Erythroblast (primary cell): ENCODE results near the gene PLEKHM3.

Experiments used
- DNase-seq, 2 experiments: peaks; one replicate each; lab custom pipeline; 2025; lab: John Stamatoyannopoulos, UW
- GATA1 ChIP-seq: IDR thresholded peaks from 2 replicates; pipeline ENCODE4 v1.6.1; 2011; ENCODE audit warnings: low read depth, mild to moderate bottlenecking, control low read depth, low read length, moderate library complexity
- POLR2A ChIP-seq: IDR thresholded peaks from 2 replicates; pipeline ENCODE4 v1.6.1; 2011; ENCODE audit warnings: mild to moderate bottlenecking, low read length

Gene PLEKHM3

DNA sequence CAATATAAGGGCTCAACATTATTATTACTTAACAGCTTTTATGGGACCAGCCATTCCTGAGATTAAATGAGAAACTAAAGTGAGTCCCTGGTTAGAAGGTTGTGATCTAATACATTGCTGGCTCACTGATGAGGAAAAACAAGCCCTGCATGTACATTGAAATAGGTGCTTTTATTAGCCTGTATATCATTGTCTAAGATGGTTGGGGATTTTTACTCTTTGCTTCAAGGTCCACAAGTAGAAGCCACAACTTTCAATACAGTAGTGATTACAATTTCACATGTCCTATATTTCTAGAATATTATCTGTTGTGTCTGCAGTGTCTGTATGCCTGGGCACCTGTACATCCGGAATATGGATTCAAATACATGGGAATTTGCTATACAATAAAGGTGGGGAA is 151.5 kb downstream of the PLEKHM3 start:
- no peak for TF ChIP-seq POLR2A
- TF ChIP-seq GATA1, result no peak
- DNase-seq, result no peak

DNA sequence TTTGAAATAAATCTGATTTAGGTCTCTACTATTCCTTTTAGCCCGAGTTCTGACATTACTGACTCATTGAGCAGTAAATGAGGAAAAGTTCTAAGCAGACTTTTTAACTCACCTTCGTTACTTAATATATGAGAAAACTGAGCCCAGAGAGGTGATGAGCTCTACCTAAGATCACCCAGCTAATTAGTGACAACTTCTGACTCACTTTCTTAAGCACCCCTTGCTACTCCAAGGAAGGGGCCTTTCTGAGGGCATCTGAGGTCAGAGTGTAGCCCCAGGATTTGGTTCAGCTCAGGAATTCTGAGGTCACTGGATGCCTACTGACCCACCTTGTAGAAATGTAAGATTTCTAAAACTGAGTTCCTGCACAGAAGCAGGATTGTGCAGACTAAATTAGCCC is 153.4 kb downstream of the PLEKHM3 start:
- DNase-seq, result no peak
- TF ChIP-seq GATA1 (no peak), POLR2A (no peak)

DNA sequence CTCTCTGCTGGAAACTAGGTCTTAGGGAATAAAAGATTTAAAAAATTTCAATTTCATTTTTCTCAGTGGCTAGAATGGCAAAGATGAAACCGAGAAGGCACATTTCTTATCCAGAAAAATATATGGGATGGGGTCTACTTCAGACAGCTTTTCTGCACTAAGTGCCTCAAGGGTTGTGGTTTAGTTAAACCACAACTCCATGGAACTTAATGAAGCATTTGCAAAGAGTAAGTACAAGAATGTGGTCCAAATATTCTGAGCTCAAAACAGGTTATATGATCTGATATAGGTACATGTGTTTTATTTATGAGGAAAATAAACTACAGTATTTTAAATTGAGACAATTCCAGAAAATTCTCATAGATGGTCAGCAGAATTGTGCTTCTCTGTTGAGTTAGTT is 153.8 kb downstream of the PLEKHM3 start:
- TF ChIP-seq GATA1, result no peak
- DNase-seq, result no peak

DNA sequence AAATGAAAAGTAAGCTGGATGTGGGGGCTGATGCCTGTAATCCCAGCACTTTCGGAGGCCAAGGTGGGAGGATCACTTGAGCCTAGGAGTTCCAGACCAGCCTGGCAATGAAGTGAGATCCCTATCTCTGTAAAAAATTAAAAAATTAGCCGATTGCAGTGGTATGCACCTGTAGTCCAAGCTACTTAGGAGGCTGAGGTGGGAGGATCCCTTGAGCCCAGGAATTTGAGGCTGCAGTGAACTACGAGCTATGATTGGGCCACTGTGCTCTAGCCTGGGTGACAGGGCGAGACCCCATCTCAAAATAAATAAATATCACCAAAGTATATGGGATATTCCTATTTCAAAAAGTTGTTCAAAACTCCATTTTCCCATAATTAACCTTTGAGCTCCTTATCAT is 154.5 kb downstream of the PLEKHM3 start:
- TF ChIP-seq GATA1 (no peak), POLR2A (no peak)
- no peak for DNase-seq

DNA sequence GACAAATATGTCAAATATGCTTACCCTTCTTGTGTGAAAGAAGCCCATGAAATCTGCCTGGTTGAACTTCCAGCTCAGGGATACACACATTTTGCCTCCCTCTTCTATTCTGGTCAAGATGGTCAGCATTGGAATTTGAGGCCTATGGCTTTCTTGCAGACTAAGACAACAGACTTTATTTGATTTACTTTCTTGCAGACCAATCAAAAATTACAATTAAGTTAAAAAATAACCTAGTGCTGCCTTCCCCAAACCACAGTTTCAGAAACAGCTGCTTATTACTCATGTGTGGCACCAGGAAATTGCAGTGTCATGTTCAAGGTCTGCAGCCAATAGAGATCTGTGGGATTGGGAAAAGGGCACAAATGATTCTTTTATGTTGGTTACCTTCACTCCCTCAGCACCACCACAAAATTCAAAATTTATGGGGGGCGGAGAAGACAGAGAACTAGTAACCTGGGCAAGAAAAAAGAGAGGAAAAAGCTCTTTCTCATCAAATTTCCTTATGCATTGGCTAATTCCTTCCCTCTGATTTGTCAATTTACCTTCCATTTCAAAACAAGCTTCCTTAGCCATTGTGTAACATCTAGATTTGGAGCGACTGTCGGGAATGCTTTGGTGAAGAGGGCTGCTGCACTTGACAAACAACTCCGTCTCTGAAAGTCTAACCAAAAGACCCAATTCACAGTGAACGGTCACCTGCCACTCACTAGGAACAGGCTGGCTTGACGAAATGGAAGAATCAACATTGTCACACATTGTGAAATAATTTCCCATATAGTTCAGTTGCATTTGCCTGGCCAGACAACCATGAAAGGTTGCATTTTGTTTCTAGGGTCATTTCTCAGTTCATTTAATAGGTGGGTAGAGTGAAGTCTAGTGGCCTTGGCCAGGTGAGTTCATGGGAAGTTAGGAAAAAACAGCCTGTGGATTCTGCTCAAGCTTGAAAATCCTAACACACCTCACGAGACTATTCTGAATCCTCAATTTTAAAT is 155.2 kb downstream of the PLEKHM3 start:
- peak in 1 of 2 experiments; percentile 6 for DNase-seq
- TF ChIP-seq GATA1, result no peak
- no peak for TF ChIP-seq POLR2A

DNA sequence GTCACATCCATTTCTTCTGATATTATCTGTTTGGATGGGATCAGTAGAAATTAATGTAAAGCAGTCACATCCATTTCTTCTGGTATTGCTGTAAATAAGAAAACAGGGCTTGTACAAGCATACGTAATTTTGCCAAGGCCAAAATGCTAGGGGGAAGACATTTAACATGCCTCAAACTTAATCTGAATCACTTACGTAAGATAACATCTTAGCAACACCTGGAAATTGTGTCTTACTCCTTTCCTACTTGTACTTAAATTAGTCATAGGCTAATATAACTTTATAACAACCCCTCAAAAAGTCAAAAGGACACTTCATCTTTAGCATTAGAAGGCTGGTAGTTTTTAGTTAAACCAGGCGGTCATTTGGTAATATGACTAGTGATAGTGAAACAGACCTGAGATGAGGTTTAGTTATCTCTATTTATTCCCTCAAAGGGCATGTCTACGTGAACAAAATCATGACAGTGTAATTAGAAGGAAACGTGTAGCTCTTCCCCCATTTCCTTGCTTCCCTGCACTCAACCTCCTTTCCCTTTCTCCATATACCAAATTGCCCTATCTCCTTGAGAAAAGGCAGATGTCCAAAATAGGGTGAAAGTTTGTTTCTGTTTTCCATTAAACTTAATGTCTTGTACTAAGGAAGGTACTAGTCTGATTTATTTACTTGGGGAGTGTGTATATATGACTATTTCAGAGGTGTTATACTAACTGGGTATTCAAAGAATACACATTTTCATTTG is 156.3 kb downstream of the PLEKHM3 start:
- no peak for DNase-seq
- TF ChIP-seq GATA1 (no peak), POLR2A (no peak)

DNA sequence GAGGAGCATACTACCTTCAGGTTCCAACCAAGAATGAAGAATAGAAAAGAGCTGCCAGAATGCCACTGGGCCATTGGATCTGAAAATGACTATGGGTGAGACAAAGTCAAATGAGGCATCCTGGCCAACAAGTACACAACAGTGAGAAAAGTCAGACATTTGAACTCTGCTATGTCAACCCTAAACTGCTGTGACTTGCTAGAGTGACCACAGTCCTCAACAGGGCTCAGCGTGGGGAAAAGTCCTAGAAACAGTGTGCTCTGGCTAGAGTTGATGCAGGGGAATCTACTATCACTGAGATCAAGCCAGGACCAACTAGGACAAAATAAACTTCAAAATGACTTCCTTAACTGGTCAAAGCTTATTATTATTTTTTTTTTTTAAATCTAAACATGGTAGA is 157.4 kb downstream of the PLEKHM3 start:
- TF ChIP-seq POLR2A, result no peak
- TF ChIP-seq GATA1, result no peak
- no peak for DNase-seq

DNA sequence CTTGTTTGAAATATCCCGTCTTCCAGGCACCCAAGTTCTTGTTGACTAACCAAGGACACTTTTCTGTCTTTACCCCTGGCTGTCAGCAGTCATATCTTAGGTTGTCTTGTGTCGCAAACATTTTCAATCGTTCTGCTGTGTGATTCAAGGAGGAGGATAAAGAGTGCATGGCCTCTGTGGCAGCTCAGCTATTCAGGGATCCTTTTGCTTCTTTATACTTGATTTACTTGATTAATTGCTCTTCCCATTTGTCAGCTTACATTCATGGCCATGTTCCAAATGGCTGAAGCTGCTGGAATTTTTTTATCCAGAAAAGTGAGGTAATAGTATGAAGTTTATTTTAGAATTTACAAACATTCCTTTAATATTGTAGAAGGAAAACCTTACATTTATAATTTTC is 158.3 kb downstream of the PLEKHM3 start:
- no peak for TF ChIP-seq POLR2A
- no peak for TF ChIP-seq GATA1
- no peak for DNase-seq

DNA sequence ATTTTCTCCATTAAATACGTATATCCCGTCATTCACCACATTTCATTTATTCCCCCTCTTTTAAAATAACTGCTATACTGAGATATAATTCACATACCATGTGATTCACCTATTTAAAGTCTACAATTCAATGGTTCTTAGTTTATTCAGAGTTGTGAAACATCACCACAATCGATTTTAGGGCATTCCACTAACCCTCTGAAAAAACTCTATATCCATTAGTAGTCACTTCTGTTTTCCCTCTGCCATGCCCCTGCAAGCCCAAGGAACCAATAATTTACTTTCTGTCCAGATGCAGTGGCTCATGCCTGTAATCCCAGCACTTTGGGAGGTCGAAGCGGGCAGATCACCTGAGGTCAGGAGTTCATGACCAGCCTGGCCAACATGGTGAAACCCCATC is 160.1 kb downstream of the PLEKHM3 start:
- TF ChIP-seq GATA1 (no peak), POLR2A (no peak)
- no peak for DNase-seq

DNA sequence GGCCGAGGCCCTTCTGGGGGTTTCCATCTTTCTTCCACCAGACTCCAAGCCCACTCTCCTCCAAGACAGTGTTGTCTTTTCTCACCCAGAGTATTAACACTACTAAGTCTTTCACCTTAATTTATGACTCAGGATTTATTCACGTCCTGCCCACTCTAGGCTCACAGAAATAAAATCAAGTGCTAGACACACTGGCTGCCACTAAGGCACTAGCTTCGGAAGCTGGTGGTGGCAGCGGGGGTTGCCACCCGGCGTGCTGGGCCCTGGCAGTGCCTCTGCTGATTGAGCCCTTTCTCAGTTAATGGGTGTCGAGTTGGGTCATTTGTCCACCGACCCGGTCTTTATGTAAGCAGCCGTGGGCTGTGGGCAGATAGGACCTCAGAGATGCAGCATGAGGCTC is 162.0 kb downstream of the PLEKHM3 start:
- TF ChIP-seq GATA1 (no peak), POLR2A (no peak)
- no peak for DNase-seq

DNA sequence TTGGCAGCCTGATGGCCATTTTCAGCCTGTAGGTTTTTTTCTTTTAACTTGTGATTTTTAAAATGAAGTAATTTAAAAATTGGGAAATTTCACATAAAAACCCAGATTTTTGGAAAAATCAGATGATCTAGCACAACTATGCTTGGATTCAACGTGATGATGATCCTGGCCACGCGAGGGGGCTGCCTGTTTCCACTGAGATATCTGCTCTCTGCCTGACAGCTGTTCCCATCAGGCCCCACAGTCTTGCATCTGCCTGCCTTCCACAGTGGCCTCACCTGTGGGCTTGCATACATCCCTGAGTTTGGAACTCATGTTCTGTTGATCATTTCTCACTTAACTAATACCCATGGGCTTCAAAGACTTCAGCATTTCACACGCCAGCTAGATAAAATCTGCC is 163.5 kb downstream of the PLEKHM3 start:
- DNase-seq, result no peak
- TF ChIP-seq GATA1 (no peak), POLR2A (no peak)

DNA sequence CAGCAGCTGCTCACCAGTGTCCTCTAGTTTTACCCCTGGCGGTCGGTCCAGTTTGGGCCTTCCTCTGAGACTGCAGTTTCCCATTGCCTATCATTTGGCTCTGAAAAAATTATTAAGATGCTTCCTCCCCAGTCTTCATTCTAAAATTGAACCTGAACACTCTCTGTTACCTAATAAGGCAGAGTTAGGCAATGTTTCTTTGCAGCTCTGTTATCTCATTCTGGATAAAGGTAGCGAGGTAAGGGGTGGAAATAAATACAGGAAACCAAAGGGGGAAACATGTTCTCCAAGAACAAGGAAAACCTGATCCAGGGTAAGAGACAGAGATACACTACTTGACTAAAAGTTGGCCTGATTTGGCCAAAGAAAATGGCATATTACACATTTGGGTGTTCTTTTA is 164.6 kb downstream of the PLEKHM3 start:
- DNase-seq, result no peak

DNA sequence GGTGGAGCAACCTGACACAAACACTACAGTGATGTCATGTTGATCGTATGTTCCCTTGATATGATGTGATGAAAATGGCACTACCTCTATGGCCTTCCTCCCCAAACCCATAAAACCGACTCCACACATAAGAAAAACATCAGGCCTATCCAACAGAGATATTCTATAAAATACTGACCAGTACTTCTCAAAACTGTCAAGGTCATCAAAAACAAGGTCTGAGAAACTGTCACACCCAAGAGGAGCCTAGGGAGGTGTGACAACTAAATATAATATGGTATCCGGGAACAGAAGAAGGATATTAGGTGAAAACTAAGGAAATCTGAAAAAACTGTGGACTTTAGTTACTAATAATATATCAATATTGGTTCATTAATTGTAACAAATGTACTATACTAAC is 169.7 kb downstream of the PLEKHM3 start:
- no peak for TF ChIP-seq POLR2A
- no peak for TF ChIP-seq GATA1
- no peak for DNase-seq

More for the DNA sequence above, 164.6 kb downstream of the PLEKHM3 start:
- TF ChIP-seq GATA1, result no peak
- no peak for TF ChIP-seq POLR2A

DNA sequence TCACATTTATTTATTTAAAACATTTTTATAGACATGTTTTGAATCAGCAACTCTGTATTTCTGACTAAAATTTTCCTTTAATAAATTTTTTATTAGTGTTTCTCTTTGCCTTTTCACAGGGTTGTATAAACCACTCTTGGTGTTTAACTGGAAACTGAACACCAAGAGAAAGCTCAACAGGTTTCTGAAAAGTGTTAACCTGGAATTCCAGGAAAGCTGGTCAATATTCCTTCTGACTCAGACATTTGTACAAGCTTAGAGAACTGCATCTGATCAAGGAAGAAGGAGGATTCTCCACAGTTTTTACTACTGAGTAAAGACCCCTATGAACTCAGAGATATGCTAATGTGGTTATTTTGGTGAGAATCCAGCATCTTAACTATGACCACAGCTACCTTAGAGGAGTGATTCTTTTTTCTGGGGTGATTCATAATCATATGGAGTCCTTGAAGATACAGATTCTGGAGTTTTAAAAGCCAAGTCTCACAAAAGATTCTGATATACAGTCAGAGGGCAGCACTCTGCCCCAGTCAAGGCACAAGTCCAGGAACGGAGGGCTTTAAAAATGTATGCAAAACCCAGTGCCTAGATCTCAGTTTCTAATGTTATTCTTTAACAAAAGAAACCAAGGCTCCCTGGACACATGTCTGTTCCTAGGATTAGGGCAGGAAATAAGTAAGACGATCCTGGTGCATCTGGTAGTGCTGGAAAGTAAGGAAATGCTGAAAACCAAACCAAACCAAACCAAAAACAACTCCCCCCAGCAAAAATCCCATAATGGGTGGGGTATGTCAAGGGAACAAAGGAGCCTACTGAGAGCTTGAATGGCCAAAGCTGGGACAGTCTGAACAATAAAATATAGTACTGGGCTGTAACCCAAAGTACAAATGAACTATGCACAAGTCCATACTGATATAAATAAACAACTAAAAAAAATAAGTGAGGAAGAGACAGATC is 170.6 kb downstream of the PLEKHM3 start:
- TF ChIP-seq POLR2A (no peak), GATA1 (no peak)
- DNase-seq, result no peak
